Measurements from ENCODE around the gene VSIG2.

VSIG2 gene

DNA sequence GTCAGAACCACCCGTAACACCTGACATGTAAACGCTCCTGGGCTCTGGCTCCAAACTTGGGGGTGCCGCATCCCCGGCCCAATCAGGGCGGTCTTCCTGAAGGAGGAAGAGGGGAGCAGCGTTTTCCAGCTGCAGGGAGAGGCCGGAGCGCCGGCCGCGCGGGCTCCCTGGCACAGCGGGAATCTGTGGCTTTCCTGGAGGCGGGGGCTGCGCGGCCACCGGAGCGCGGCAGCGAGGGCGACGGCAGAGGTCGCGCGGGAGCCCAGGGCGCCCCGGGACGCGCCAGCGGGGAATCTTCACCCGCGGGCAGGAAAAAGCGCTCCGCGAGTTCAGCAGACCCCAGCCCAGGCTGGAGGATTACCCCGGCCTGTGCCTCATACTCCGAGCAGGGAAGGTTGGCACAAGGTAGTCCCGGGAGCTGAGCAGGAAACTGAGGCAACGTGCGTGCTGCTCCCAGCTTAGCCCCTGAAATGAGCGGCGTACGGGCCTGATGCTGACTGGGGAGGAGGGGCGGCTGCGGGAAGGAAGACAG, 10.6 kb upstream of the VSIG2 start:
- peak; percentile 31 for DNase-seq

DNA sequence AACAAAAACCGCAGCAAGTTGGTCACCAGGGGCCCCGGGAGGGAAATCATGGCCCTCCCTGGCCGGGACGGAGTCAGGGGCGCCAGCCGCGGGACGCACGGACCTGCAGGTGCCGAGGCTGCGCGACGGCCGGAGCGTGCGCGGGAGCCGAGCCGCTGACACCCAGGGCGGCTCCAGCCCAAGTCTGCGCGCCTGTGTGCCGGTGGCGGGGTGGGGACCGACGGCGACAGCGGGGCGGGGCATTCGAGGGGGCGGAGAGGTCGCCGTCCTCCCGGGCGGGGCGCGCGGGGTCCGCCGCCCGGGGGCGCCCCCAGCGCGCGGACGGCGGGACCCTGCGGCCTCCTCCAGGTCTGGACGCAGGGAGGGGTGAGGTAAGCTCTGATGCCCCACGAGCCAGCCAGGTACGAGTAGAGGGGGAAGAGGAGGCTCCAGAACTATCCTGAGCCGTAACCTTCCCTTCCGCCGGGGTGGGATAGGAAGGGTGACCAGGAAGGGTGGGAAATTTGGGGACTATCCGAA, 10.1 kb upstream of the VSIG2 start, which contains the start of gene ESAM:
Gene ESAM, minus strand, starts transcription at position 186 of the 519 bp plus-strand sequence. Its CDS starts 136 bp downstream, at position 50.
- peak; percentile 20 for DNase-seq

DNA sequence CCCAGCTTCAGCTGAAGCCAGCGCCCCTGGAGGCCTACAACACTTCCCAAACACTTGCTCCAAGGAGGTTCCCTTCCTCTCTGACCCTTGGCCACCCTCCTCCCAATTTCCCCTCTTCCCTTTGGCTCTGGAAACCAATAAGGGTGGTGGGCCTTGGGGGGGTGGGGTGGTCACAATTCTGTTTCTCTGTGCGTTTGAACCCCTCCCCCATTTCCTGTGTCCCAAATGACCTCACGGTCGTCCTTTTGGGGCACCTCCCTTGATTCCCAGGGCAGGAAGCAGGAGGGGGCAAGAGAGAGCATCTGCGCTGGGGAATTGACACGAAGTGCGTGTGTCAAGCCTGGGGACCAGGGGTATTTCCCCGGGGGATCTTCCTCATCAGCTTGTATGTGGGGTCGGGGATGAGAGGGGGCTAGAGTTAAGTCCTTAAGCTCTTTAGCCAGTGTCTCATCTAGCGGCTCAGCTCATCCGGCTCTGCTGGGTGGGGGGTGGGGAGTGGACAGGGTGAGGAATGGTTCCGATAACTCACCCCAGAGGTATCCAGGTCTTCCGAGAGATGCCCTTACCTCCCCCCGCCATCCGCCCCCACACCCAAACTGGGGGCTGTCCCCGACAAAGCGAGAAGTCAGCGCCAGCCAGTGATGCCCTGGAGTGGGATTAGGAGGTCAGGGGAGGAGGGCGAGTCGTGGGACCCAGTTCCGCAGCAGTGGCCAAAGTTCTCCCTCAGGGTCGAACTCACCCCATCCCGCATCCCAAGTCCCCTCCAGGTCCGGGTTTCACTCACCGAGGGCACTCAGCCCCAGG, 9.4 kb upstream of the VSIG2 start:
- DNase-seq, result no peak

DNA sequence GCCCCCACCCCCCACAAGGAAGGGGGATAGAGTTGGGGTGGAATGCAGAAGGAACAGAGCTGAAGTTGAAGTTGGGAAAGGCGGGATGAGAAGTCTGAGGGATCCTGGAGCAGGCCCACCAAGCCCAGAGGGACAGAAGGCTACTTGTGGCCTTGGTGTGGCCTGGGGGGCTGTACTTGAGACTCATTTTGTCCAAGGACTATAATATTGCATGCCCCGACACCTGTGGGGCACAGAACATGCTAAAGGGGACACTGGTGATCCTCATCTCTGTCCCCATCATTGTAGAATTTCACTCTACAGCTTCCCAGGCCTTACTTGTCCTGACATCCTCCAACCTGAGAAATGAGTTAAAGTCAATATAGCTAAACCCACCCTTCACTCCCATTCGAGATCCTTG, 8.8 kb upstream of the VSIG2 start:
- DNase-seq, result no peak

DNA sequence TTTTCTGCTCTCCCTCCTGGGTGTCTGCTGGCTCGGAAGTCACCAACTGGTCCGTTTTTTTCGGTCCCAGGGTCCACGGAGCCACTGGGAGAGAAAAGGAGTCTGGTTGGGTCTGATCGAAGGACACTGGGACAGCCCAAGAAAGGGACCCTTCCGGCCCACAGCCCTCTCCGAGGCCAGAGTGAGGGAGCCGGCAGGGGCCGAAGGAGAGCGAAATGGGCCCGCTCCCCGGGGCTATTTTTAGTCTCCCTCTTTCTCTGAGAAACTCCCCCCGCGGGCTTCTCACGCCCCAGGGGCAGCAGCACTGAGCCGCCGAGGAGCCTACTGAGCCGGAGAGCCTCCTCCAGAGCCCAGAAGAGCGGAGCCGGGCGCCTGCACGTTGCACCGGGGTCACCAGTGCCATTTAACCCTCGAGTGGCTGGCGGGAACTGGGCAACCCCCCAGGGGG, 8.2 kb upstream of the VSIG2 start:
- DNase-seq, result no peak

DNA sequence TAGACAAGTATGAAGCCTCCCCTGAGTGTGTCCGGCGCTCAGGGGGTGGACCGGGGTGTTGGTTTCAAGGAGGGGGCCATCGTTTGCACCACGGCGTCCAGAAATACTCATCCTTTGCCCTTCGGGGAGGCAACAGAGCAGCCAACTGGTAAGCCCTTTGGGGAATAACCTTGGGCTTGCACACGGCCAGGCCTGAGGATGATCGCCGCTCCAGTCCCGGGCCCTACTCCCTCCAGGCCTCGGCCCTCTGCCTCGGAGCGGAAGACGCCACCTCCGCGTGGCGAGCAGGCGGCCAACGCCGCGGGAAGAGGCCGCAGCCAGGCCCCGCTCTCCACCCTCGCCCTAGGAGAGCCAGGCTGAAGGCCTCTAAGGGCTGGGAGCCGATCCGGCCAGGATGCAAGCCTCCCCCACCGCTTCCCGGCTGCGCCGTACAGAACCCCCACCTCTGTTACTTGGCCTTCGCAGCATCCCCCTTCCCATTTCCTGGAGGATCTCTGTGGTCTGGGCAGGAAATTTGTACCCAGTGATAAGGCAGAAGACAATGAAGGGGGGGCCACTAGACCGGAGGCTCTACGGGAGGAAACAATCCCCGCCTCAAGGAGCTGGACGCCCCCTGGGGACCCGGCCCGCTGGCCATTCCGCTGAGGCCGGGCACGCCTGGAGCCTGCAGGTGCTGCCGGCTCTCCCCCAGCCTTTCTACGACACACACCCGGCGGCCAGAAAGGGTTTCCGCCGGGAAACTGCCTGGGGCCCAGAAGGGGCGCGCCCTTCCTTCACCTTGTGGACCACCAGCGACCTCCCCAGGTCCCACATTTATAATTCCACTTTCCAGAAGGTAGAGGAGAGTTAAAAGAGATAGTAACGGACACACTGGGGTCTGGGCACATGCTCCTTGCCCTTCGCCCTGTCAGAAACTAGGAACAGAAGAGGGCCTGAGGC, 7.5 kb upstream of the VSIG2 start:
- DNase-seq, result no peak

DNA sequence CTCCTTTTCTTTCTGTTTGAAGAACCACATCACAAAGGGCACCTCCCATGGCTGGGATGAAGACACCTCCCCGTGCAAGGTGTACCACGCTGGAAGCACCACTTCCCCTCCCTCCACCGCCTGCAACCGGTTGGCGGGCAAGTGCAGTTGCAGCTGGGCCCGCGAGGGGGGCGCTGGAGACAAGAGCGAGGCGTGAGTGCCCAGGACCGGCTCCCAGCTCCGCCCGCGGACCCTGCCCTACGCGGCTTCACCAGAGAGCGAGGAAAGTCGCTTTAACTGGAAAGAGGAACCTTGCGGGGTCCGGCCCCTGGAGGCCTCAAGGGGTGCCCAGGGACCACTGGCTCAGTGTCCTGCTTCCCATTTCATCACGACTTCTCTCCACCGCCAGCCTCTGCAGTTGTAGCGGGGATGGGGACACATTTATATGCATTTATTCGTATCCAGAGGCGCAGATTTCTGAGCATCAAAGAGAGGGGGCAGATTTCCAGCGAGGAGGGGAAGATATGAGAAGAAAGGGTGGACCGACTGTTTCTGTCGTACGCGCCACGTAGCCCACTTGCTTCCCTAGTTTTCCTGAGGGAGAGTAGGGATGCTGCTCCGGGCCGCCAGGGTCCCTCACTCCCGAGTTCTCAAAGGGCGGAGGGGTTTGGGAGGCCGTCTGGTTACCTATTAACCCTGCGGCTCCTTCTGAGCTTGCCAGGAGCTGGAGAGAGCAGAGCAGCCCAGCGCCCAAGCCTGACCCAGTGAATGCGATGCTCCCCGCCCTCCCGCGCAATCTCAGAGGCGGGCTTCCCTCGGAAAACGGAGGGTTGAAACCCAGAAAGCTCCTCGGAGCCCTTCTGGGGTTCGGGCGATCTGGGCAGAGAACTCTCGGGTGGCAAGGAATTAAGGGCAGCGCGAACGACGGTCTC, 6.6 kb upstream of the VSIG2 start:
- DNase-seq, result no peak

DNA sequence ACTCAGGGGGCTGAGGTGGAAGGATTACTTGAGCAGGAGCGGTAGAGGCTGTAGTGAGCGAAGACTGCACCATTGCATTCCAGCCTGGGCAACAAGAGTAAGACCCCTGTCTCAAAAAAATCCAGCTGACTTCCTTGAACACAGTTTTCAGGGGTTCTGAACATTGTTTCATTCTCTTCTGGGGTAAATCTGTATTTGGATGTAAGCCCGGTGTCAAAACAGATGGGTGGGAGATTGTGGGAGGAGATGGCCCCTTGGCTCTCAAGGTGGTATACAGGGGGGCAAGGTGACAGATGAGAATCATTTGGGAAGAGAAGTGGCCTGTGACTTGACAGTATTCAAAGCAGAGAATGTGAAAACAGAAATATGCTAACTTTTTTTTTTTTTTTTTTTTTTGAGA, 5.3 kb upstream of the VSIG2 start:
- no peak for DNase-seq

DNA sequence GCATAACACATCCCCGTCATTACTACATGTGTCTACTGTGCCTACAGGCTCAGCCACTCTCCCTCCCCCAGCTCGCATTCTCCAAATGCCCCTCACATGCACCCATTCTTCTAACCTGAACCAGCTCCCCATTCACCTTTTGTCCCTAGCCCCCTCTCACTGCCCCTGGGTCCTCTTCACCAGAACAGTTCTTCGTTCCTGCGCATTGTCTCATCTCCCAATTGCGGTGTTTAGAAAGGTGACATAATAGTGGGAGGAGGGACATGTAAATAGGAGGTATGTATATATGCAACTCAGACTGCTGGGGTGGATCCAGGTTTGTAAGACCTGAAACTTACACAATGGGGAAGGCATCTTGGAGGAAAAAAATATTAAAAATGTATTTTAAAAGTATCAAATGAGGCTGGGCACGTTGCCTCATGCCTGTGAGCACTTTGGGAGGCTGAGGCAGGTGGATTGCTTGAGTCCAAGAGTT, 4.7 kb upstream of the VSIG2 start:
- DNase-seq, result no peak

DNA sequence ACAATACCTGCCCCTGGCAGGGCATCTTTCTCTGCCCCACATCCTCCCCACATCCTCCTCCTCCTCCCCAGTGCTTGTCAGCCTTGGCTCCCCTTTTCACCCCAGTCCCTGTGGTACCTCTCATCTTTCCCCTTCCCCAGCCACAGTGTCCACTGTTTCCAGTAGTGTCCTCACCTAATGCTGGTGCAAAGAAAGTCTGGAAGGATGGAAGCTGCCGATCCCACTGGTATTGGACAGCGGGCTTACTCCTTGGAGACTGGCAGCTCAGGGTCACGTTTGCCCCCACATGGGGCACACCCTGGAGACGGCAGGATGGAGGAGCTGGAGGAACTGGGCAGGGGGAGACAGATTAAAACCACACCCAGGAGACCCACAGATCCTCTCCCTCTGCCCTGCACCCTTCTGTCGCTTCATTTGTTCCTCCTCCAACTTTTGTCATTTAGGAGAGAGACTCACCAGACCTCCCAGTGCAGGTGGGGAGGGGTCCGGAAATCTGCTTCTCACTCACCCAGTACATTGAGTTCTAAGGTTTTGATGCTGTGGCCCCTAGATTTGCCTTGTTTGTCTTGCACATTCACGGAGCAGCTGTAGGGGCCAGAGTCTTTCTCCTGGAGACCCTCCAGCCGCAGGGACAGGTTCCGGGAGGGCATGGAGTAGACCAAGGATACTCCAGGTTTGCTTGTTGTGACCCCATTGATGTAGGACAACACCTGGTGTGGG, 4.1 kb upstream of the VSIG2 start:
- DNase-seq, result no peak

DNA sequence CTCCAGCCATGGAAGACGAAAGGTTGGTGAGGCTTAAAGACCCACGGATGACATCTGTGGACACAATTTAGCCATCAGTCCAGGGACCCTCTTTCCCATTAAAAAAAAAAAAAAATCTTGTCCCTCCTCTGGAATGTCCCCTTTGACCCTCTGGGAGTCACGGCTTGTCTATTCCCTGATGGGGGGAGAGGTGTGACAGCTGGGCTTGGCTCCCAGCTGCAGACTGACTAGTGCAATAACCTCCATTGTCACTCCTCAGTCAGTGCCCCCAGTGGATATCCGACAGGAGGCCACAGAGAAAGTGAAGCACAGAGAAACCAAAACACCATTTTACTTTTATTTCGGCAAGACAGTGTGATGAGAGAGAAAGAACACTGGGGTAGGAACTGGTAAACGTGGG, 2.7 kb upstream of the VSIG2 start:
- DNase-seq, result no peak

DNA sequence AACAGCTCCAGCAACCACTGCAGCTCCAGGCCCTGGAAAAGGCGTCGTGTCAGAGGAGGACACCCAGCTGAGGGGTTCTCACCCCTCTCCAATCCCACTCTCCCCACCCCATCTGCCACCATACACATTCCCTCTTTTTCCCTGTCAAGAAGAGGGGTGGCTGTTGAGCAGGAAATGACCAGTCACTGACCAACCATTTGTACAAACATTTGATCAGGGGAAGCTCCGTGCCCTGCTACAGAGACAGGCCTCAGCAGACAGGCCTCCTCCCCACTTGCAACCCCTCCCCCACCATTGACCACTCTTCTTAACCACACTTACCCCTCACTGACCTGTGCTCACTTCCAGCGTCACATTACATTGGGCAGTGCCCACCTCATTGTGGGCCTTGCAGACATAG, 2.3 kb upstream of the VSIG2 start:
- no peak for DNase-seq

DNA sequence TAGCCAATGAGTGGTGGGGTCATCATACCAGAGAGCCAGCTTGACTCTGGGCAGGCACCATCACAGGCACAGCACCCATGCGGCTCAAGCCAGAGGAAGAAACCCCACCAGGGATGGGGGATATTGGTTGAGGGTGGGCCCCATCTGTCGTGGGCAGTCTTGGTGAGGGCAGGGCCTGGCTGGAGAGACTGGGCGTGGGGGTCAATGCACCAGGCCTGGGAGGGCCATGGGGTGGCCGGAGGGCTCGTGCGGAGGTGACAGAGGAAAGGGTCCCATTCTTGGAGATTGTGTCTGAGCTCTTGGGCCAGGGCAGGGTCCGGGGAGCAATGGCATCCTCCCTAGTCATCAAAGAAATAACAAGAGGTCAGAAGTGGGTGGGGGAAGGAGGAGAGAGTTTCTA, 1.6 kb upstream of the VSIG2 start:
- no peak for DNase-seq

DNA sequence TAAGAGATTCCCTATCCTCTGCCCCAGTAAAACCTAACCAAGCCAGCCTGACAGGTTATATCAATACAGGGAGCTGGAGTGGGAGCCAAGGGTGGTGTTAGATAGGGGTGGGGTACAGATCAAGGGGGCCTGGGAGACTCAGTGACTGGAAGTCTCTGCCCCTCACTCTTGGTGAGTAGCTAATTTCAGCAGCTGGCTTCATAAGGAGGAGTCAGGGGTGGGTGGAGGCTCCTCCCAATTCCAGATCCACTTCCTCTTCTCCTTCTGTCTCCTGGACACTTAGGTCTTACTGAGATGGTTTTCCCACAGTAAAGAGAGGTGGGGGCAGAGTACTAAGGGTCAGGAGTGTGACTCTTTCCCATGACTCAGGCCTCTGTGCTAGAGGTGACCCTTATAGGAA, 1.1 kb upstream of the VSIG2 start:
- DNase-seq, result no peak

DNA sequence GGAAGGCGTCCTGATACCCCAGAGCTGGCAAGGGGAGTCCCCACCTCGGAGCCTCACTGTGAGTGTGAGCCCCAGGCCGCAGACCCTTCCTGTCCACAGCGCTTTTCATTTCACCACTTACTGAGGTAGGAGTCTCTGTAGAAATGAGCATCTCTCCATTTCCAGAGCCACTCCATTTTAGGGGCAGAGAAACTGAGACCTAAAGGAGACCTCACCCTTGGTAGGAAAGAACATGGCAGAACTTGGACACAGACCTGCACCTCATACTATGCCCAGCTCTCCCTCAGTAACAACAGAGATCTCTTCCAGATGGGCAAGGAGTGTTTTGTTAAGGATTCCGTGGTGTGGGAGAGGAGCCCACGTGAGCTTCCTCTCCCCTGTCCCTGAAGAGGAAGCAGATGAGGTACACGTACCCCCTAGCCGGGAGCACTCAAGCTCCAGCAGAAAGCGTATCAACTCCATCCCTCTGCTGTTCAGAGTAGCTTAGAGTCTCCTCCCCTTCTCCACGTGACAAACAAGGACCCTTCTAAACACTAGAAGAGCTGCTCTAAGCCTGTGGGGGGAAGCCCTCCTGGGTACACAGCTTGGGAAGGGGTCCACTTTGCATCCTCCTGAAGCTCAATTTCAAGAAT, 532 bp upstream of the VSIG2 start:
- DNase-seq, result no peak

DNA sequence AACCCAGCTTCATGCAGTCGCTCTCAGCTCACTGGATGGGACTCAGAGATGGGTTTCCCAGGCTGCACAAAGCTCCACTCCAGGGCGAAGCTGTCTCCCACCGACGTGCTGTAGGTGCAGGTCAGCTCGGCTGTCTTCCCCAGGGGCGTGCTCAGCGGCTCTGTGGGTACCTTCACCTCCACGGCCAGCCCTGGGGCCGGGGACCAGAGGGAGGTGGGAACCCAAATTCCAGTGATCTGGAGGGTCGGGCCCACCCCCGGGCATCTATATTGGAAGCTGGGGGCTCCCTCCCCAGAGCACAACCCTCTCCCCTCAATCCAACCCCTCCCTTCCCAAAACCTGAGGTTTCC, 689 bp downstream of the VSIG2 start:
- no peak for DNase-seq

DNA sequence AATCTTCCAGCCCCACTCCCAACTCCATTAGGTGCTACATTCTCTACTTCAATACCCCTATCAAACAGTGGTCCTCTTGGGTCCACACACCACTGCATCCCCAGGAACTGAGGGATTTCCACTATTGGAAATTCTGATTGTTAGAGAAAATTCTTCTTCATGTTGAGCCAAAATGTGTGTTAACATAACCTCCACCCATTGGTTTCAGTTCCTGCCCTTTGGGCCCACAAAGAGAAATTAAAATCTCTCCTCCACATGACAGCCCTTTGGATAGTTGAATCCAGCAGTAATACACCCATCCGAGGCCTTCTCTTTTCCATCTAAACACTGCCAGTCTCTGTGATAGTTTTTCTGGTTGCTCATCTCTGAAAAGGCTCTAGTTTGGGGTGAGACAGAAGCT, 2.1 kb downstream of the VSIG2 start:
- no peak for DNase-seq

DNA sequence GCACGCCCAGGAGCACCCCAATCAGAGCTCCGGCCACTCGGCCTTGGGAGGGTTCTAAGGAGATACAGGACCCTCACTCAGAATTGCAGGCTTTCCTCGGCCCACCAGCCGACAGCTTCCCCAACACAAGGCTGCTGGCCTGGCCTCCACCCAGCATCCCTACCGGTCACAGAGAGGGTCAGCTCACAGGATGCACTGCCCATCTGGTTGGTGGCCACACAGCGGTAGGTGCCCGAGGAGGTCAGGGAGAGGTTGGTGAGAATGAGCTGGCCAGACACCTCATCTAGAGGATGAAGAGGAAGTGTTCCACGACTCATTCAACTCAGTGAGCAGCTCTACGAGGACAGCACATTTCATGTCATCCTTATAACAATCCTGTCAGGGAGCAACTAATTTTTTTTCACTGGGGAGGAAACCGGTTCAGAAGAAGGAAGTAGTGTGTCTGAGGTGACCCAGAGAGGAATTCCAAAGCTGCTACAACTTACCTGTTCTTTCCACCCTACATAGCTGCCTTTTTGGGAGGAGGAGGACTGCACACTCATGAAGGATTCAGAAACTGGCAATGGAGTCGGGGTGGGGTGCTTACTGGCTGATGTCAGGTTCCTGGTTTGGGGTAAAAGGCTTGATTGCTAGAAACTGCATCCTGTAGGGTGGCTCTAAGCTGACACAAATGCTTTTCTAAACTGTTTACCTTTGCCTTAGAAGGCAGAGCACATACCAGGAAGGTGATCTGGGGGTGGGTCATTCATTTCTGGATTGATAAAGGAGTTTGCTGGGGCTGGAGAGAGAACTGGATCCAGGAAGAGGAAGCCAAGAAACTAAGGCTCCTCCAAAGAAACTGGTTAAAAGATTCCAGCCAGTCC, 3.3 kb downstream of the VSIG2 start:
- no peak for DNase-seq

DNA sequence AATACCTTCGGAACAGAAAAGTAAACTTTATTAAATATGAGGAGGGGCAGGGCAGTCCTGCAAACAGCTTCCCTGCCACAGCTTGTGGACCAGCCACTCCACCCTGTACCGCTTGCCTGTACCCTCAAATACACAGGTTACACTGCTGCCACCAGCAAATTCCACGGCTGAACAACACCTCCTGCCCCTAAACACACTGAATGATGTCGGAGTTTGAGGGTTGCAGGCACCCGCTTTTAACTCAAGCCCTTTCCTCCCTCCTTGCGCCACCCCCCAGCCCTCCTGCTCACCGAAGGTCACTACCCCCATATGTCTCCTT, 4.0 kb downstream of the VSIG2 start:
- DNase-seq, result no peak

DNA sequence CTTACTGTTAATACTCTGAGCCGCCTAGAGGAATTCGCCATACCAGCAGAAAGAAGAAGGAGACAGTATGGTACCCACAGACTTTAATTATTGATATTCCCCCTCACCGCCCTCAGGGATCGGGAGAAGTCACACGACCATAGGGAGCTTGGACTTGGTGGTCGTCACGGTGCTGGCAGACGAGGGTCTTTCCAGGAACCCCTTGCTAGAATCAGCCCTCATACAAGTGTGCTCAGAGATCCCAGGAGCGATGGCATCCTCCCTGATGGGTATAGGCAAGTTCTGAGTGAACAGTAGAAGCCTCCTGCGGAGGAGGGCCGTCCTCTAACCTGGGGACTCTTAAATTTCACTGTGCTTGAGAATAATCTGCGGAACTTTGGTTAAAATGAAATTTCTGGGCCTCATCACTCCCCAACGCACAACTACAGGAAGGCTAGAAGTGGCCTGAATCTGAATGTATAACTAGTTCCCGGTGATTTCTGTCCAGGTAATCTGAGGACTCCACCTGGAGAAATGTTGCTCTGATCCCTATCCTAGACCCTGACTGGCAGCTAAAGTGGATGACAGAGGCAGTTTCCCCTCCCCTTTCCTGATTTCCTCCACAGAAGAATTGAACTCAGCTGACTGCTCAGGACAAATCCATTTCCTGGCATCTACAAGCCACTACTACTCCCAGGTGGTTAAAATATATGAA, 4.5 kb downstream of the VSIG2 start:
- DNase-seq, result no peak

Data from NCI-H2171 treated with DMSO at 0.1 percent for 48 hours (cell line).